GM19328 (cell line): ENCODE data around the gene CDK14.
"Not testable (repeated sequence)": the region's sequence is repeated elsewhere in the genome, so short reads cannot be mapped to it uniquely, and the experiment has no call there.

Experiments used
- ATAC-seq: cut with Tn5 transposase; IDR thresholded peaks from one replicate; pipeline ENCODE4 v1.9.1; 2021; ENCODE audit warnings: mild to moderate bottlenecking, moderate library complexity; ENCODE audit not compliant: unreplicated experiment

CDK14 gene

DNA sequence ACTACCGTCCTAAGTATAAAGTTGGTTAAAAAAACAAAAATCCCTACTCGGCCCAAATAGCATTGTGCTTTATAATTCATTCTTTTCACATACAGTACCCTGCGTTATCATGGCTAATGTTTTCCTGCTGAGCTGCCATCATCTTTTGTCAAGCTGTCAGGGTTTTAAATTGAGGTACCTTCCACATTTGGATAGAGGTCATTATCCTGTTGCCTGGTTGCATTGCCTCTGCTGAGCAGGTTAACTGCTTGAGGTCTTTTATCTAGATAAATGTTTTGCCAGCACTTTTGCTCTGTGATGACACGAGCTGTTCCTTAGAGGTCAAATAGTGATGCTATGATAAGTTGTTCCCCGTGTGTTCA lies 573.7 kb downstream of the CDK14 start:
- no peak for ATAC-seq

DNA sequence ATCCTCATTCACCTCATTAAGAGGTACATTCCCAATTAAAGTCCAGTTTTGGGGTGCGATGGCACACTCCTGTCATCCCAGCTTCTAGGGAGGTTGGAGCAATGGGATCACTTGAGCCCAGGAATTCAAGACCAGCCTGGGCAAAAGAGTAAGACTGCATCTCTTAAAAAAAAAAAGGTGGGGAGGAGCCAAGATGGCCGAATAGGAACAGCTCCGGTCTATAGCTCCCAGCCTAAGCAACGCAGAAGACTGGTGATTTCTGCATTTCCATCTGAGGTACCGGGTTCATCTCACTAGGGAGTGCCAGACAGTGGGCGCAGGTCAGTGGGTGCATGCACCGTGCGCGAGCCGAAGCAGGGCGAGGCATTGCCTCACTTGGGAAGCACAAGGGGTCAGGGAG lies 577.1 kb downstream of the CDK14 start:
- ATAC-seq, result not testable (repeated sequence)

DNA sequence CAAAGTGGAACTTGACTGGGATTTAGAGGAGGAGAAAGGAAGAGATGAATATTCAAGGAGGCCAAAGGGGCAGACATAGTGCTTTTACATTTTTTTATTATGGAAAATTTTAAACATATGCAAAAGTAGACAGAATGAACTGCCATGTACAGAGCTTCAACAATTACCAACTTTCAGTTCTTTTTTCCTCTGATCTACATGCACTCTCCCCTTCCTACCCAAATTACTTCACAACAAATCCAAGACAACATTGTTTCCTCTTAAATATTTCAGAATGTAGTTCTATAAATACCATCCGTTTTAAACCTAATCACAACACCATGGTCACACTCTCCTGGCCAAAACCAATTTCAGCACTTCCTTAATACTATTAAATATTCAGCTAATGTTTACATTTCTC lies 584.6 kb downstream of the CDK14 start:
- ATAC-seq, result no peak

DNA sequence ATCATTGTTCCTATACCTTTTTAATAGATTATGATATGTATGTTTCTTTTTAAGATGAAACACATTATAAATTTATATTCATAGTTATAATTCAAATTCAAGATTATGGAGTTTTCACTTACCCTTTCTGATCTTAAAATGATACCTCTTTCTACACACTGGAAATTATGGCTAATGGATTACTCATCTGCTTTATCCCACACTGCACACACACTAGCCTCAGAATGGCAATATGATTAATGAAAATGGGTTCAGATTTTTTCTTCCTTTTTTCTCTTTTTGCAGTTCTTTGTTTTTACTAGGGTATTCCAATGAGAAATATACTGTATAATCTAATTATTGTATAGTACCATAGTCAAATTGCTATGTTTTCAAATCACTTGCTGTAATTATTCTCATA lies 585.8 kb downstream of the CDK14 start:
- ATAC-seq, result no peak

DNA sequence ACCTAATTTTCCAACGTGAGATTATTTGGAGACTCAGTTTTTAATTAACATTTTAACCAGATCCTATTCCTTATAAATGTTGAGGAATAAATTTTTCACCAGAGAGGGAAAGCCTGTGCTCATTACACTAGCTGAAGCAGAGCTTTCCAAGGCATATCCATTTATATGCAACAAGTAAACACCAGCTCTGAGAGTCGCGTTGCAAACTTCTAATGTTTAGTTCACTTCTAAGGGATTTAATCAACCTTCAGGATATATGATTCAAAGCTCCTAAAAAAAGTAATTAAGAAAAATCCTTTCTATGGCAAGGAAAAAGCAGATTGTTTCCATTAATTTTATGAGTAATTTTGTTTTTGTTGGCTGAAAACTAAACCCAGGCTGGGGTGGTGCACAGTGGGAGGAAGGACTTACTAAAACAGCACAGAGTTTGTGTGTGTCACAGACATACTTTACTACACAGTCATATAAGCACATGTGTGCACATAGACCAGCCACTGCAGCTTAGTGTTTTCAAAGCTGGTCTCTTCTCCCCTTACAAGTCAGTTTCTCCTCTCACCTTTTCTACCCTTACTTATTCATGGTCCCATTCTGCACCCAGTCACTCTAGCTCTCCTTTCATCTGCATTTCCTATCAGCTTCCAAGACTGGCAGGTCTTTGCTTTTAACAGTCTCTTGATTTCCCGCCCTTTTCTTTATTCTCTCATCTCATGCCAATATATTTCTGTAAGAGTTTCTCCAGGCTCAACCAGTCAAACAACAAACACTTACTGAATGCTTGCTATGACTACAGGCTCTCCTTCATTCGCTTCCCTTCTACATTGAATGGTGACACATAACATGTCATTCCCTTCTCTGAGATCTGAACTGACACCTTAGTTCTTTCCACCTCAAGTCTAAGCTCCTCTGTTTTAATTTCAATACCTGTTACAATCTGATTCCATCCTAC lies 587.0 kb downstream of the CDK14 start:
- ATAC-seq, result no peak

DNA sequence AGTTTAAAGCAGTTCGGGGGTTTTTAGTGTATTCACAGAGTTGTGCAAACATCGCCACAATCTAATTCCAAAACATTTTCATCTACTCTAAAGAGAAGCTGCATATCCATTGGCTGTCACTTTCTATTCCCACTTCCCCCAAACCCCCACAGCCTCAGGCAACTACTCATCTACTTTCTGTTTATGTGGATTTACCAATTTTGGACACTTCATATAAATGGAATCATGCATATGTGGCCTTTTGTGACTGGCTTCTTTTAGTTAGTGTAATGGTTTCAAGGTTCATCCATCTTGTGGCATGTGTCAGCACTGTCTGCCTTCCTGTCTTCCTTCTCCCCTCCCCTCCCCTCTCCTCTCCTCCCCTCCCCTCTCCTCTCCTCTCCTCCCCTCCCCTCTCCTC lies 589.6 kb downstream of the CDK14 start:
- no peak for ATAC-seq

DNA sequence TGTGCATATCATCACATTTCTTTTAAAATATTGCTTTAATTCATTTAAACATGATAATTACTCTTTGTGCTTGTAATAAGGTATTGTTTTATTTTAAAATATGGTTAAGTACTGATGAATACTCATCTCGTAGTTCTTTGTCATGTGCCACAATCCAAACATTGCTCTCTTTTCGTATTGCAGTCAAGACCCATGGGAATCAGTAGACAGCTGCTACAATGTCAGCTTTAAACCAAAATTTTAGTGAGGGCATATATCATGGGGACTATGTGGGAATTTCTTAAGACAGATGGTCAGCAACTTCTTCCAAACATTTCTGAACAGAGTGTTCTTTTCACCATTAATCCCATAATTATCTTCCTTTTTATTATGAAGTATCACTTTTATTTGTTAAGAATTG lies 590.9 kb downstream of the CDK14 start:
- no peak for ATAC-seq

DNA sequence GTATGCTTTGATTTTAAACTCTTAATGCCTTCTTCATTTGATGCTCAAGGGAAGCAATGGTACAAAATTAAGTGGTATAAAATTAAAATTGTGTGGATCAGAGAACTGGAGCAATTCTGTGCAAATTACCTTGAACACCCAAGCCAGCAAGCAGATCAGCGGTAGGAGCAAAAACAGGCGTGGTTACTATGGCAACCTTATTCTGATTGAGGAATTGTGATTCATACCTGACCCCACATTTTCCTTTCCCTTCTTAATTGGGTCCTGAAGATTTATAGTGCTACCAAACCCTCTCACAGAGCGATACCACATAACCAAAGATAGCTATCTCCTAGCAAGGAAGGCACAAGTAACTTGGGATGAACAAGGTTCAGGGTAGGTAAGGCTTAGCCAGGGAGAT lies 595.6 kb downstream of the CDK14 start:
- ATAC-seq, result no peak

DNA sequence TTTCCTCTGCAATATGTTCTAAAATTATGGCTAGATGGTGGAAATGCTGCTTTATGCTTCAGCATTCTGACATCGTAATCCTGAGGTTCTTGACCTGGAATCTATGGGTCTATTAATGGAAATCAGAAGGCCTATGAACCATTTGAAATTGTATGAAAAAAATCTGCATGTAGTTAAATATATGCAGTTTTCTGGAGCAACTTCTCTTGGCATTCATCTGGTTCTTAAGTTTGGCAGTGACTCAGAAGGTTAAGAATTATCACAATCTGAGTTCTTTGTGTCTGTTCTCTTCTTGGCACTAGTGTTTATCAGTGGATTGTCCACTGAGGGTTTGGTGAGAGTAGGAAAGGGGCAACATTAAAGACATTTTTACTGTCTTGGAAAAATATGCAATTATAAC lies 597.0 kb downstream of the CDK14 start:
- ATAC-seq, result no peak

DNA sequence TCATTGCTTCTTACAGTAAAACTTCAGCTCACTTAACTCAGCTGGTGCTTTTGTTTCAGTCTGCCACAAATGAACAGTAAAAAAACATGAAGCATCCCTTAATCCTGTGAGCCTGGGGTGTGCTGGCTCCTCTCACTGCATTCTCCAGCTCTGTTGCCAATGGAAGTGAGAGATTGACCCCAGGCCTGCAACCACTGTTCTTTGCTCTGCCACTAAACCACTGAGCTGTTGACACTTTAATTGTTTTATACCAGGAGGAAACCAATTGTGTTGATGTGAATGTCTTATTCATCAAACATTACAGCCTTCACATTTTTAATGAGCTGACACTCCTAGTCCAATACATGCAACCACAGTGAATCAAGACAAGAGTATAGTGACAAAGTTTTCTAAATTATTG lies 598.7 kb downstream of the CDK14 start:
- ATAC-seq, result no peak

DNA sequence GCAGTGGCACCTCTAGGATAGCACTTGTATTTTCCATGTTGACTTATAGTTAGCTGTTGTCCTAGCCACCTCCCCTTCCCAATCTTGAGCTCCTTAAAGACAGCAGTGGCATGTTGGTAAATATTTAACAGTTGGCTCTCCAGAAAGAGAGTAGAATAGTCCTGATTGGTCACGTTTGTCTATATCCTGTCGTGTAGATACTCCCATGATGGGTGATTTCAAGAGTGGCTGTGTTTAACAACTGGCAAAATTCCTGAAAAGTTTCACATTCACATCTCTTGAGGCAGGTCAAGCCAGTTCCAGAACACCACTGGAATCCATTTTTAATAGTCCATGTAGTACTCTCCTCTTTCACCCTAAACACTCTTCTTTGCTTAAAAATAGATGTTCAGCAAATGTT lies 599.9 kb downstream of the CDK14 start:
- ATAC-seq, result no peak

DNA sequence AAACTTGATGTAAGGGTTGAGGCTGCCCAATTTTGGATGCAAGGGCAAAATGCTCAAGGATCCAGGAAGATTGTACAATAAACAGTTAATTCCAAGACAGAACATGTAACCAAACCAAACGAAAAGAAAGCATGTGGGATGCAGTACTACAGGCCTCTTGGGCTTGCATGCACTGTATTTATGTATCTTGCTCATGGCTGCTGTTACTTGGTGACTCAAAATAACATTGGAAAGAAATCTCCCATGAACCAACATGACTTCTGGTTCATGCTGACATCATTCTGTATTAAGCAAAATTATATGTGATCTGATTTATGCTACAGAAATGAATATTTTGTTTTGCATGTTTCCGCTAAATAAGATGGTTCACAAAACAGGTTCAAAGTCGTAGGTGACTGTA lies 602.2 kb downstream of the CDK14 start:
- ATAC-seq, result no peak

DNA sequence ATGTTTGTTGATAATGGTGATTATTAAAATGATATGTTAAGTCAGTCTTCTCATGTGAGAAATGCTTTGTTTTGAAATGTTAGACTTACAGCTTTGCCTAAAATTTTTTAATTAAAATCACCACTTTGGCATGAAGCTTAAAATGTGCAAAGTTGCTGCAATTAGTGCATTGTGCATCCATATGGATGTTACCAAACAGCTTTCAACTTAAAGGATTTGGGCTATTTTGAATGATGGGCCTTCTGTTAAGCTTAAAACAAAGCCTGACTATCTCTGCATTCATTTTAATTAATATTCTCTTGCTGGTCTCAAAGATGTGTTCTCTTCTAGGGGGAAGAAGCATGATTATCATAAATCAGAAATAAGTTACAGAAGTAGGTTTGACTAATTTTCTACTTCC lies 603.5 kb downstream of the CDK14 start:
- no peak for ATAC-seq

DNA sequence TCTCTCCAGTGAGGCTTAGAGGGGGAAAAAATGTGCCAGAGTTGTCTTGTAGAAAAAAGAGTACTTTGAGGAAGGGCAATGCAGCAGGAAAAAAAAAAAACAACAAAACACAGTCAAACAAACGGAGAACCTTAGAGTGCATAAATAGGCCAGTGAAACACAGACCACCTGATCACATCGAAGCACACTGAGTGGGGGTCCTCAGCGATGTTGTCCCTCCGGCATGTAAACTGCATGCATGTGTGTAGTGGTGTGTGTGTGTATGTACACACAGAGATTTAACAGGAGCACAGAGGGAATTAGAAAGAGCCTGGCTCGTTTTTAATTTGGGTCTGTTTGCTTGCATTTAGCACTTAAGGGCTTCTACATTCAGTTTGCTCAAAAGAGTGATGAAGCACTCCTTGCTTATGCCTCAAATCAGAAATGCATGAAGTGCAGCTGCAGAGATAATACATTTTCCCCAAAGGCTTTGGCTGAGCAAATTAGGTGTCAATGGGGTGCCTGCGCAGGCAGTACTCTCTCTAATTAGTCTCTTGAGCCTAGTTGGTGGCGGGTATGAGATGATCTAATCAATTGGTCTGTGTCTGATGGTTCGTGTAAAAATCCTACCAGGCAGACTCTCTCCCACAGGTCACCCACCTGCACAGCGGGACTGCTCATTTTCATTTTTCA lies 605.5 kb downstream of the CDK14 start:
- no peak for ATAC-seq

DNA sequence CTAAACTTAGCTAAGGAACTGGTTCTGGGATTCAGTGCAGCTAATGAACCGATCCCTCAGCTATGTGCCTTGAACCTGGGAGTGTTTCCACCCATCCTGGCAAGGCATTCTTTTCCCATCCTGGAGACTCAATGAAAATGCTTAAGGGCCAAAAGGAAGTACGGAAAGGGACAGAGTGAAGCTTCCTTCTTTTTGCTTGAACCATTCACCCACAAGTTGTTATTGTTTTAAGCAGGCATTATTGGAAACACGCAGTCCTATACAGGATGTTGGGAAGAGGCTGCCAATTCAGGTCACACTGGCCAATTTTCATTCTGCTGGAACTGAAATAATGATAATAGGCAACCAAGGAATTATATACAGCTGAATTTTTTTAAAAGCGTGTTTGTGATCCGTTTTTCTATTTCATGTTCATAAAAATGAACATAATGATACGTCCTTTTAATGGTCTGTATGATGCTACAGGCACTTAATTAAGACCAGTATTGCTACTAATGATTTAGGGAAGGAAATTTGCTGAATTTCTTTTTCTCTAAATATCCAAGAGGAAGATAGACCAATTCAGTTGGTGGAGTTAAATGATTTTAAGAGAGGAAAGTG lies 610.3 kb downstream of the CDK14 start:
- ATAC-seq, result no peak

DNA sequence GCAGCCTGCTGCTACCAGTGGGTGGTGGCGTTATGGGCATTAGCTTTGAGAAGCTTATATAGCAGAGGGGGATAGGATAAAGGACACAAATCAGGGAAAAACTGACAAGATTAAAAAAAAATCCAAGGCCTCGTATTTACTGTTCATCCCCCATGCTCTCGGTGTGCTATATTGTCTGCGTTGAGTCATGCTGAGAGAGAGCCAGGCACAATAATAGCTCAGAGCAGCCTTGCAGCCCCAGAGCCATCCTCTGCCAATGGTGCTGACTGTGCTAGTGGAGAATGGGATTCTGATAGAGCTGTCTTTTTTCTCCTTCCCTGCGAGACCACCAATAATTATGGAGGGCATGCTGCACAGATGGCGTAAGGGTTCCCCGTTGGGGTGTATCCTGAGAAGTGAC lies 616.5 kb downstream of the CDK14 start:
- ATAC-seq, result no peak

DNA sequence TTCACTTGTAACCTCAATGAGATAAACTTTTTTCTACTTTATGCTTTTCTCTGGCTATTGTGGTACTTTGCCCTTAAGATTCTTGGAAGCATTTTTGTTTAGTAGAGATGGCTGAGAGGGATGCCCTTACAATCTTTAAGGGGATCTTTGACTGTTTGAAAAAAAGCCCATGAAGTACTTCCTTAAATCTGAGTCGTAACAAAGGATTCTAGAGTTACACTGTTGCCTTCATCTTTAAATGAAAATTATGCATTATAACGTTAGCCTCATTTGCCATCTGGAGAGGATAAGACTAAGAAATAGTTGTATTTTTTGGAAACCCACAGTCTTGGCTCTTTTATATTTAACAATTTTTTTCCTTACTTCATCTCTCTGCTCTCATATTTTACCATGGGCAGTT lies 630.3 kb downstream of the CDK14 start:
- no peak for ATAC-seq

DNA sequence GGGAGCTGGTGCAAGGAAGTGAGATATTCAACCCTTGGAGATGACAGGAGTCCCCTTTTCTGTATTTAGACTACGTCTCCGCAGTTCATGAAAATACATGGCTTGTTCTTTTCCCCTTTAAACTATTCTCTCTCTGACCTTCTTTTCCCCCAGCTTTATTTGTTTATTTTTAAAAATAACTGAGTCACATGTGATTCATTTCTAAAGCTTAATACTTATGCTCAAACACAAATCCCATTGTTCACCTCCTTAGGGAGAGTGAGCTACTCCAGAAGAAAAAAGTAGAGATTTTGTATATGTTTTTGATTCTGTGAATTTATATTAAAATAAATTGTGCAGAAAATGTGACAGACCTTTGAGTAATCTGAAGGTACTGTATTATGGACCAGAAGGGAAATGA lies 632.2 kb downstream of the CDK14 start:
- no peak for ATAC-seq

DNA sequence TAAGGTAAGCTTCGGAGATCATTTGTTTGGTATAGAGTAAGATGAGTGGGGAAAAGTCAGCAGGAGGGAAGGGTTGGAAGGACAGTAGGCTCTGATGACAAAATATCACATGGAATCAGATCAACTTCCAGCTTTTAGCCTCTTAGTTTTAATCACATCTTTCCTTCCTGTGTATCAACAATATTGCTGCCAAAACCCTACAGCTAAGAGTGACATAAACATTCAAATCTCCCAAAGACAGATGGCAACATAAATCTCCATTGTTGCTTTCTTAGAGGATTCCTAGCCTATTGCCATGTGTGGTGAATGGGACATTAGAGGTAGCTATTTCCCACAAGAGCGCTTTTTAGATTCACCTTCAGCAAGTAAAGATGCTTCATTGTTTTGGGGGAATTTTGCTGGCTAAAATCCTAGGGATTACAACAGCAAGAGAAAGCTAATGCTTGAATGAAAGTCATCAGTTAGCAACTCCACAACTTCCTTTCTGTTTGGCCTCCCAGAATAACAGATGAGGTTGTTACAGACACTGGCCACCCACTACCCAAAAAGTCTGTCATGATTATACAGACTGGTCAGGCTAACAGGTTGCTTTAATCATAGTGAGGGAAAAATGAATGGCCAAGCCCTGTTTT lies 632.9 kb downstream of the CDK14 start:
- ATAC-seq, result no peak

DNA sequence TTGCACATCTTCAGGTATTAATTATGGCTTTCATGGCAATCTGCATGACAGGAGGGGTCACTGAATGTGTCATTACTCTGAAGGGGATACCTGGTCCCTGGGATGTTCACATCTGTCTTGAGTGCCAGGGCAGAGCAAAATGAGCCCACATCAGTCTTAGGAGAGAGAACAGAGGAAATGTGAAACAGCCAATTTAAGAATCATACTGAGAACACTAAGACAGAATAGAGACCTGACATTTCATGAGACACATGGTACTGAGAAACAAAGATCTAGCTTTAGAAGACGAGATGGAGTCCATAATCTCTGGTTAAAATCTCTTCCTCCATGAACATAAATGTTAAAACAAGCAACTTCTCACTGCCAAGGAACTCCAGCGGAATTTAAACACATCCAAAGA lies 634.0 kb downstream of the CDK14 start:
- no peak for ATAC-seq

DNA sequence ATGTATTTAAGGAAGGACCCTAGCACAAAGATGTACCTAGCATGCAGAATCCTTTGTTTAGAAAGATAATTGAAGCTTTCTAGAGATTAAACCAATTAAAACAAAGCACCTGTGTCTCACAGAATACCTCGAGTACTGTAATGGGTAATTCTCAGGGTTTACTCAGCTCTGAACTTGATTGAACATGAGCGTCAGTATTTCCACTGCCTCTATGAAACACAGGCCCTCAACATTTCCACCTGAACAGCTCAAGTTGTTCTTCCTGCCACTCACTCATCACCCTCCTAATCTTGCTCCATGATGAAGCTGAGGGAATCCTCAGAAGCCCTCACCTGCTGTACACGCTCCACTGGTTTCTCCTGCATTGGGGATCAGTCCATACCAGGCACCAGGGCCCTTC lies 634.4 kb downstream of the CDK14 start:
- ATAC-seq, result no peak

DNA sequence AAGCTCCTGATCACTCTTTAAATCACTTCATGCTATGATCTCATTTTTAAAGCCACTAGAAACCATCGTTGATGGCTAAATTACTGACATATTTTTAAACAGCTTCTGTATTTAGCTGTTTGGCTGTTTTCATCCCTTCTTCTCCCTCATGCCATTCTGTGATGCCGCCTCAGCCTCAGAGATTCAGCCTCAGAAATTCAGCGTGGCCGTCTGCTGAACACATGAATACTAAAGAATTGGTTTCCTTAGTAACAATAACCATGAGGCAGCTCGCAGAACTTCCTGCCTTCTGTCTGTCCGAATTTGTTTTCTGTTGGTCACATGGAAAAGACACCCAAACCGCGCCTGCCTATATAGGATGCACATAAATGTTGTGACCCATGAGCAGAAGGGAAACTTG lies 637.1 kb downstream of the CDK14 start:
- ATAC-seq, result no peak
